Loucy (cell line): ENCODE data around the gene ATP10A.

Experiments
- CTCF ChIP-seq: fragments of 200-600 bp; sonication (generic); conservative IDR thresholded peaks from 2 replicates; pipeline ENCODE4 v1.5.1; 2014; ENCODE audit warnings: mild to moderate bottlenecking, antibody characterized with exemption, low read length
- EZH2phosphoT487 ChIP-seq: fragments of 200-600 bp; IDR thresholded peaks from 2 replicates; pipeline ENCODE4 v1.6.1; 2018; ENCODE audit warnings: antibody characterized with exemption, mild to moderate bottlenecking, moderate library complexity, borderline replicate concordance

DNA sequence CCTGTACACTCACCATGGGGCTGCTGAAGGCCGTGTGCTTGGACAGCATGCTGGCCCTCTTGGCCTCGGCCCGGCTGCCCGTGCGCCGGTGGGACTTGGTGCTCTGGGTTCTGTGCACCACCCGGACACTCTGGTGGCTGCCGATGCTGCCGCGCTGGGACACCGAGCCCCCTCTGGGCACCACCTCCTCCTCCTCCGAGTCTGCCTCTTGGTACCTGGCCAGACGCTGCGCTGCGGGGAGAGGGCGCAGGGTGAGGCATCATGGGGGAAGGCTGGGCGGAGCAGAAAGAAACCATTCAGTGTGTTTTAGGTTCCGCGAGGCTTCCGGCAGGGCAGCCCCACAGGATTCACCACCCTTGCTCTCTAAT lies 145.0 kb downstream of the ATP10A start:
- TF ChIP-seq CTCF (no peak), EZH2phosphoT487 (no peak)
